HCT116 (cell line): ENCODE data around the gene HVCN1. TPM values are rescaled to one million over a fixed set of nuclear protein-coding genes. Genes with fewer than 3 reads are reported as not detected.

ENCODE experiments used
- ATAC-seq: fragments of 200-7000 bp; cut with Tn5 transposase; 2 replicates; pipeline ENCODE4 v1.9.1; 2020; ENCODE audit warnings: mild to moderate bottlenecking, moderate library complexity
- BruUV-seq: library from RNA; stranded (reverse); fragments of 400-500 nt; replicated peaks from 2 replicates; lab custom pipeline; 2021; lab: Mats Ljungman, UMichigan
- CTCF ChIA-PET: fragments of 300-600 bp; sonication (Branson Sonifier 250); formaldehyde crosslinking; loops from one replicate; lab custom pipeline; 2021; ENCODE audit warnings: antibody characterized with exemption; lab: Charles Lee
- POLR2A ChIA-PET: fragments of 300-600, 350-600 bp; sonication (Branson Sonifier 250); formaldehyde crosslinking; loops from one replicate; lab custom pipeline; 2021; ENCODE audit warnings: antibody characterized with exemption; lab: Charles Lee
- RAD21 ChIA-PET, 2 experiments: fragments of 300-600 bp; sonication (Branson Sonifier 250); formaldehyde crosslinking; loops; one replicate each; lab custom pipeline; 2023; ENCODE audit warnings: low total read pairs in 2 of 2; ENCODE audit not compliant: uncharacterized antibody in 2 of 2, unreplicated experiment in 2 of 2, low non-redundant PET in 1 of 2; lab: Charles Lee
- DNase-seq: peaks from one replicate; pipeline ENCODE4 v3.0.0-alpha.2; 2010; ENCODE audit warnings: low read depth, low spot score
- H2AFZ ChIP-seq: fragments of 200-600 bp; shearing (Covaris generic), sonication (generic); 2 replicates; pipeline ENCODE4 v1.6.1; 2017; ENCODE audit warnings: low read depth, mixed run types, mixed read lengths, antibody characterized with exemption, low read length; ENCODE audit not compliant: poor library complexity, severe bottlenecking
- H3K27ac ChIP-seq: 2 replicates; pipeline ENCODE4 v1.5.1; 2012; ENCODE audit warnings: low read depth, low read length
- H3K27me3 ChIP-seq: fragments of 200-600 bp; sonication (generic); 2 replicates; pipeline ENCODE4 v1.6.1; 2016; ENCODE audit warnings: mixed run types, low read length, mixed read lengths; ENCODE audit not compliant: insufficient read depth
- H3K36me3 ChIP-seq, 2 experiments: fragments of 200-500 bp in 1 of 2; fragments of 200-600 bp in 1 of 2; sonication (Bioruptor generic) in 1 of 2; sonication (generic) in 1 of 2; 2 replicates each; pipeline versions ENCODE4 v1.5.1 to v1.6.1; 2014 to 2016; ENCODE audit warnings: low read length in 2 of 2, inconsistent platforms in 1 of 2, mixed read lengths in 1 of 2, mixed run types in 1 of 2; ENCODE audit not compliant: insufficient read depth in 2 of 2, control insufficient read depth in 1 of 2
- H3K4me1 ChIP-seq, 2 experiments: fragments of 200-600 bp in 1 of 2; sonication (generic) in 1 of 2; 2 replicates each; pipeline versions ENCODE4 v1.5.1 to v1.6.1; 2012 to 2017; ENCODE audit warnings: low read length in 2 of 2, inconsistent platforms in 1 of 2, mild to moderate bottlenecking in 1 of 2, mixed read lengths in 1 of 2, mixed run types in 1 of 2, moderate library complexity in 1 of 2; ENCODE audit not compliant: insufficient read depth in 2 of 2, control insufficient read depth in 1 of 2
- H3K4me2 ChIP-seq: fragments of 200-600 bp; sonication (generic); 2 replicates; pipeline ENCODE4 v1.6.1; 2017; ENCODE audit warnings: mixed run types, low read length, mixed read lengths
- H3K4me3 ChIP-seq, 2 experiments: fragments of 200-600 bp in 1 of 2; sonication (generic) in 1 of 2; replicated peaks in 1 of 2; 2 replicates each; pipeline ENCODE4 v1.5.1; 2011 to 2016; ENCODE audit warnings: low read length in 2 of 2, control low read depth in 1 of 2, low read depth in 1 of 2, mild to moderate bottlenecking in 1 of 2, mixed read lengths in 1 of 2, mixed run types in 1 of 2
- H3K79me2 ChIP-seq: fragments of 200-600 bp; sonication (generic); 2 replicates; pipeline ENCODE4 v1.6.1; 2017; ENCODE audit warnings: mild to moderate bottlenecking, mixed run types, low read length, moderate library complexity, mixed read lengths; ENCODE audit not compliant: insufficient read depth
- H3K9ac ChIP-seq: fragments of 200-600 bp; sonication (generic); 2 replicates; pipeline ENCODE4 v1.6.1; 2016; ENCODE audit warnings: low read length, mixed read lengths
- H3K9me2 ChIP-seq: fragments of 200-600 bp; sonication (generic), shearing (Covaris generic); 2 replicates; pipeline ENCODE4 v1.6.1; 2017; ENCODE audit warnings: mixed run types, mild to moderate bottlenecking, moderate library complexity; ENCODE audit not compliant: insufficient read depth
- H3K9me3 ChIP-seq, 2 experiments: fragments of 200-500 bp in 1 of 2; fragments of 200-600 bp in 1 of 2; sonication (Bioruptor generic) in 1 of 2; sonication (generic) in 1 of 2; 2 replicates each; pipeline ENCODE4 v1.6.1; 2014 to 2017; ENCODE audit warnings: low read length in 2 of 2, mixed read lengths in 2 of 2, inconsistent platforms in 1 of 2, low read depth in 1 of 2, mild to moderate bottlenecking in 1 of 2, mixed run types in 1 of 2, moderate library complexity in 1 of 2; ENCODE audit not compliant: control insufficient read depth in 1 of 2, insufficient read depth in 1 of 2
- H4K20me1 ChIP-seq: fragments of 200-600 bp; sonication (generic), shearing (Covaris generic); 2 replicates; pipeline ENCODE4 v1.6.1; 2017; ENCODE audit warnings: mixed run types, mild to moderate bottlenecking, moderate library complexity; ENCODE audit not compliant: insufficient read depth
- ATF3 ChIP-seq: IDR thresholded peaks from 2 replicates; pipeline ENCODE4 v1.6.1; 2012
- CEBPB ChIP-seq: IDR thresholded peaks from 2 replicates; pipeline ENCODE4 v1.6.1; 2012; ENCODE audit warnings: low read depth
- EGR1 ChIP-seq: IDR thresholded peaks from 2 replicates; pipeline ENCODE4 v1.6.1; 2012; ENCODE audit warnings: low read depth
- EZH2 ChIP-seq: fragments of 200-600 bp; sonication (generic); IDR thresholded peaks from 2 replicates; pipeline ENCODE4 v1.6.1; 2017; ENCODE audit warnings: antibody characterized with exemption, mixed run types
- POLR2AphosphoS5 ChIP-seq: IDR thresholded peaks from 2 replicates; pipeline ENCODE4 v1.6.1; 2011; ENCODE audit warnings: mild to moderate bottlenecking, low read depth, low read length, moderate library complexity
- SIN3A ChIP-seq: IDR thresholded peaks from 2 replicates; pipeline ENCODE4 v1.6.1; 2012; ENCODE audit warnings: low read depth
- TCF7L2 ChIP-seq: IDR thresholded peaks from 2 replicates; pipeline ENCODE4 v1.7.0; 2011; ENCODE audit warnings: borderline replicate concordance, inconsistent platforms; ENCODE audit not compliant: insufficient read depth, insufficient read length; ENCODE audit errors: extremely low read depth
- YY1 ChIP-seq: IDR thresholded peaks from 2 replicates; pipeline ENCODE4 v1.6.1; 2011; ENCODE audit warnings: low read length, low read depth, moderate library complexity, mild to moderate bottlenecking; ENCODE audit not compliant: insufficient replicate concordance; ENCODE audit errors: extremely low read depth
- ZBTB33 ChIP-seq: IDR thresholded peaks from 2 replicates; pipeline ENCODE4 v1.6.1; 2011; ENCODE audit warnings: mild to moderate bottlenecking, low read length, moderate library complexity; ENCODE audit not compliant: insufficient replicate concordance; ENCODE audit errors: extremely low read depth
- ZFX ChIP-seq: fragments of 450-650 bp; IDR thresholded peaks from 2 replicates; pipeline ENCODE4 v1.6.1; 2017
- intact Hi-C: fragments of 100-400 bp; cut with micrococcal nuclease; formaldehyde crosslinking; loops from 2 replicates; pipeline ENCODE4 v1.10.0; 2022
- total RNA-seq: library from RNA; stranded (reverse); gene quantifications from one replicate; pipeline ENCODE4 v1.2.1, GENCODE V29; 2021; ENCODE audit not compliant: unreplicated experiment

The HVCN1 gene
- total RNA-seq, 1 experiment from 2014 or later: 0.15 TPM

GRCh38 chr12:110708917-110709316 is 20.0 kb upstream of the HVCN1 start (continued):
- no peak for TF ChIP-seq EGR1
- no peak for TF ChIP-seq EZH2
- TF ChIP-seq, all 23 proteins: peak for 0

- H3K9me2 ChIP-seq: no peaks in the 10 kb centered on the region
- TF ChIP-seq SIN3A: no peak
- ATAC-seq (no peak), DNase-seq (no peak)
- no peaks in the 10 kb centered on the region for H3K79me2 ChIP-seq
- peak overlapping the region; percentile 28 for H2AFZ ChIP-seq
- H3K4me2 ChIP-seq: peak overlapping the region; percentile 67
- no peak overlapping the region for H3K9ac ChIP-seq
- ChIA-PET CTCF (interaction anchor here (0.6 to 1.9 kb wide), 14 partner anchors 8 to 555 kb away, joined by 3 to 20 read pairs (median 4); partner anchors contain the start of genes CCDC63 and FAM216A), RAD21 (interaction anchor here (1.0 to 1.3 kb wide), 3 partner anchors 122 to 183 kb away, joined by 3 to 5 read pairs (median 4); no protein-coding TSS in a partner anchor), POLR2A (interaction anchor here (0.5 kb wide), 1 partner anchor 9 kb away, joined by 3 read pairs; no protein-coding TSS in a partner anchor)
- no peaks in the 10 kb centered on the region for H3K27me3 ChIP-seq
- H3K4me1 ChIP-seq: peaks cover 7 to 18% of the 10 kb centered on the region in 2 experiments
- H4K20me1 ChIP-seq: no peaks in the 10 kb centered on the region
- no peaks in the 10 kb centered on the region for H3K9me3 ChIP-seq
- no peak overlapping the region for H3K27ac ChIP-seq
- no peaks in the 10 kb centered on the region for H3K36me3 ChIP-seq
- intact Hi-C loops: loop anchor here (2.0 kb wide), 1 partner anchor 183 kb away; no protein-coding TSS in a partner anchor
- no TSS peak for BruUV-seq
- peak overlapping the region in 1 of 2 experiments; percentile 35; a peak in 1 of 4 replicates for H3K4me3 ChIP-seq
These were observed 16.4 kb upstream of the HVCN1 start for GRCh38 chr12:110705309-110705708.

- Histone ChIP-seq H3K79me2 (no peaks in the 10 kb centered on the region), H3K4me1 (peaks cover 7 to 18% of the 10 kb centered on the region in 2 experiments), H3K36me3 (no peaks in the 10 kb centered on the region), H3K9me2 (no peaks in the 10 kb centered on the region), H3K27ac (no peak overlapping the region), H3K4me2 (peak overlapping the region; percentile 67), H3K4me3 (no peak overlapping the region), H2AFZ (peak overlapping the region; percentile 28), H4K20me1 (no peaks in the 10 kb centered on the region), H3K27me3 (no peaks in the 10 kb centered on the region), H3K9ac (no peak overlapping the region), H3K9me3 (no peaks in the 10 kb centered on the region)
- CTCF ChIA-PET: interaction anchor here (0.6 to 1.9 kb wide), 15 partner anchors 9 to 555 kb away, joined by 3 to 20 read pairs (median 4); partner anchors contain the start of genes CCDC63 and FAM216A
- DNase-seq (peak; percentile 60), ATAC-seq (peak; percentile 91)
- RAD21 ChIA-PET: interaction anchor here (1.0 to 1.3 kb wide), 3 partner anchors 122 to 183 kb away, joined by 3 to 5 read pairs (median 4); no protein-coding TSS in a partner anchor
- POLR2A ChIA-PET: interaction anchor here (0.5 to 0.9 kb wide), 2 partner anchors 10 to 31 kb away, joined by 3 read pairs; no protein-coding TSS in a partner anchor
- intact Hi-C loops: loop anchor here (1.0 to 2.0 kb wide), 2 partner anchors 122 to 184 kb away; no protein-coding TSS in a partner anchor
- no TSS peak for BruUV-seq
- peak; percentile 62 for TF ChIP-seq TCF7L2
- no peak for TF ChIP-seq ZFX
- no peak for TF ChIP-seq SIN3A
- TF ChIP-seq POLR2AphosphoS5: no peak
- peak; percentile 57 for TF ChIP-seq YY1
- no peak for TF ChIP-seq ZBTB33
- no peak for TF ChIP-seq ATF3
- no peak for TF ChIP-seq CEBPB
- no peak for TF ChIP-seq EZH2
These were observed 15.8 kb upstream of the HVCN1 start for GRCh38 chr12:110704750-110705149.
